OCI-LY3 (cell line): ENCODE results near the gene HS1BP3.

Experiments
- H2AFZ ChIP-seq: fragments of 200-600, 300-600 bp; shearing (Covaris generic); 2 replicates; pipeline ENCODE4 v1.6.0; 2014; ENCODE audit warnings: antibody characterized with exemption, low read depth, low read length
- H3K27ac ChIP-seq: fragments of 200-600, 300-600 bp; sonication (generic); 2 replicates; pipeline ENCODE4 v1.5.1; 2014; ENCODE audit warnings: mild to moderate bottlenecking, low read length, moderate library complexity, mixed read lengths
- H3K27me3 ChIP-seq: fragments of 200-600, 300-600 bp; sonication (generic); 2 replicates; pipeline ENCODE4 v1.6.1; 2014; ENCODE audit warnings: low read depth, low read length, mixed read lengths
- H3K36me3 ChIP-seq: fragments of 200-600, 300-600 bp; sonication (generic); replicated peaks from 2 replicates; pipeline ENCODE3; 2014; ENCODE audit warnings: low read depth, low read length, mixed read lengths
- H3K4me1 ChIP-seq: fragments of 300-600, 200-600 bp; sonication (generic); 2 replicates; pipeline ENCODE4 v1.6.1; 2014; ENCODE audit warnings: low read length, mixed read lengths
- H3K4me2 ChIP-seq: fragments of 200-600, 300-600 bp; sonication (generic); 2 replicates; pipeline ENCODE4 v1.6.1; 2014; ENCODE audit warnings: low read length, mixed read lengths
- H3K4me3 ChIP-seq: fragments of 300-600, 200-600 bp; sonication (generic); 2 replicates; pipeline ENCODE4 v1.5.1; 2014; ENCODE audit warnings: antibody characterized with exemption, mild to moderate bottlenecking, low read length, moderate library complexity
- H3K79me2 ChIP-seq: fragments of 300-600, 200-600 bp; shearing (Covaris generic); 2 replicates; pipeline ENCODE4 v1.6.1; 2014; ENCODE audit warnings: mild to moderate bottlenecking, low read length, mixed read lengths
- H3K9ac ChIP-seq: fragments of 300-600, 200-600 bp; shearing (Covaris generic); 2 replicates; pipeline ENCODE4 v1.6.0; 2014; ENCODE audit warnings: mild to moderate bottlenecking, low read length, moderate library complexity
- H3K9me3 ChIP-seq: fragments of 200-600, 300-600 bp; shearing (Covaris generic); 2 replicates; pipeline ENCODE4 v1.6.1; 2014; ENCODE audit warnings: low read length, mixed read lengths; ENCODE audit not compliant: insufficient read depth
- H4K20me1 ChIP-seq: fragments of 200-600, 300-600 bp; sonication (generic); 2 replicates; pipeline ENCODE4 v1.6.1; 2016; ENCODE audit warnings: low read length, mixed read lengths; ENCODE audit not compliant: insufficient read depth
- CTCF ChIP-seq: fragments of 200-600, 300-600 bp; sonication (generic); IDR thresholded peaks from 2 replicates; pipeline ENCODE4 v1.5.1; 2014; ENCODE audit warnings: antibody characterized with exemption, low read length, low read depth
- EZH2phosphoT487 ChIP-seq: fragments of 200-600 bp; shearing (Covaris generic); IDR thresholded peaks from 2 replicates; pipeline ENCODE4 v1.6.1; 2018; ENCODE audit warnings: antibody characterized with exemption, mixed run types, low read depth

Gene HS1BP3

GRCh38 chr2:20633794-20634506, 16.9 kb downstream of the HS1BP3 start:
- no peaks in the 10 kb centered on the region for H3K36me3 ChIP-seq
- H3K9me3 ChIP-seq, result no peaks in the 10 kb centered on the region
- H3K79me2 ChIP-seq, result no peaks in the 10 kb centered on the region
- no peak overlapping the region for H3K9ac ChIP-seq
- H4K20me1 ChIP-seq, result no peaks in the 10 kb centered on the region
- no peak overlapping the region for H3K4me3 ChIP-seq
- H3K4me1 ChIP-seq, result no peaks in the 10 kb centered on the region
- TF ChIP-seq EZH2phosphoT487 (no peak), CTCF (no peak)
- H2AFZ ChIP-seq, result no peak overlapping the region
- H3K4me2 ChIP-seq, result no peak overlapping the region
- no peaks in the 10 kb centered on the region for H3K27me3 ChIP-seq
- H3K27ac ChIP-seq, result no peak overlapping the region

GRCh38 chr2:20633001-20633400, 17.9 kb downstream of the HS1BP3 start:
- Histone ChIP-seq H3K9me3 (no peaks in the 10 kb centered on the region), H3K4me2 (no peak overlapping the region), H3K9ac (no peak overlapping the region), H3K36me3 (no peaks in the 10 kb centered on the region), H3K27ac (no peak overlapping the region), H2AFZ (no peak overlapping the region), H3K4me3 (no peak overlapping the region), H4K20me1 (no peaks in the 10 kb centered on the region), H3K27me3 (no peaks in the 10 kb centered on the region), H3K79me2 (no peaks in the 10 kb centered on the region), H3K4me1 (no peaks in the 10 kb centered on the region)
- TF ChIP-seq CTCF (no peak), EZH2phosphoT487 (no peak)

- Histone ChIP-seq H2AFZ (no peak overlapping the region), H3K4me1 (no peaks in the 10 kb centered on the region), H3K27me3 (no peaks in the 10 kb centered on the region), H3K4me2 (no peak overlapping the region), H3K9me3 (no peaks in the 10 kb centered on the region), H3K79me2 (no peaks in the 10 kb centered on the region), H4K20me1 (no peaks in the 10 kb centered on the region), H3K27ac (no peak overlapping the region), H3K4me3 (no peak overlapping the region), H3K36me3 (no peaks in the 10 kb centered on the region), H3K9ac (no peak overlapping the region)
- TF ChIP-seq CTCF (no peak), EZH2phosphoT487 (no peak)
Measured at GRCh38 chr2:20632446-20632990, 18.4 kb downstream of the HS1BP3 start.

- Histone ChIP-seq H2AFZ (no peak overlapping the region), H3K79me2 (no peaks in the 10 kb centered on the region), H3K27ac (no peak overlapping the region), H3K4me3 (no peak overlapping the region), H3K36me3 (no peaks in the 10 kb centered on the region), H4K20me1 (no peaks in the 10 kb centered on the region), H3K4me2 (no peak overlapping the region), H3K27me3 (no peaks in the 10 kb centered on the region), H3K4me1 (no peaks in the 10 kb centered on the region), H3K9ac (no peak overlapping the region), H3K9me3 (no peaks in the 10 kb centered on the region)
- TF ChIP-seq EZH2phosphoT487 (no peak), CTCF (no peak)
Measured at GRCh38 chr2:20631617-20632307, 19.1 kb downstream of the HS1BP3 start.
